ENCODE measurements around the gene SORCS2.

DNA sequence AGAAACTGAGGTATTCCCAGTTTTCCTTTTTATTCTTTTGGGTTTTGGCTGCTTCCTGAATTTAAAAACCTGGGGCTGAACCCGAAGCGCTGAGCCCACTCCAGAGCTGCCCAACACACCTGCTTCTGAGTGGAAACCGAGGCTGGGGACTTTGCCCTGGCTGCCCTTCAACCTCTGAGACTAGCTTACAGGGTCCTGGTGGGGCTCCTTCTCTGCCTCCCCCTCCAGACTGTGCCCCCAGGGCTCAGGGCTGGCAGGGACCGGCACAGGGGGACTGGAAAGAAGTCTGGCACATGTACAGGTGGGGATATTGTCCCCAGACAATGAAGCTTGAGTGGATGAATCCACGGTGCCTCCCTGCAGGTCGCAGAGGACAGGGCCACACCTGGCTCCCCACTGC, 482.8 kb downstream of the SORCS2 start:
- TF ChIP-seq CTCF (IDR thresholded peaks at IDR 0.05), result no peak
- TF ChIP-seq POLR2A (IDR thresholded peaks at IDR 0.05), result no peak

Data from right lobe of liver (tissue), 4 donors.